HEK293 (cell line): ENCODE measurements around the gene DCAF10.

Experiments
- CTCF ChIA-PET: fragments of 350-600 bp; formaldehyde crosslinking; extraction: SDS; loops from one replicate; lab custom pipeline; 2021; ENCODE audit warnings: antibody characterized with exemption; lab: Yijun Ruan, JAX
- POLR2A ChIA-PET: fragments of 300-600 bp; formaldehyde crosslinking; extraction: SDS; loops from one replicate; lab custom pipeline; 2020; ENCODE audit warnings: antibody characterized with exemption, inconsistent platforms; lab: Yijun Ruan, JAX
- H3K27ac ChIP-seq: fragments of 200-500 bp; sonication (Bioruptor generic); 2 replicates; pipeline ENCODE4 v1.5.1; 2014; ENCODE audit warnings: low read depth, low read length, control low read depth, inconsistent platforms; ENCODE audit errors: extremely low read depth
- H3K36me3 ChIP-seq, 2 experiments: fragments of 200-500 bp in 1 of 2; sonication (Bioruptor generic) in 1 of 2; 1 replicate in 1 of 2; 2 replicates in 1 of 2; pipeline ENCODE4 v1.5.1; 2014 to 2017; ENCODE audit warnings: inconsistent platforms in 2 of 2, low read length in 2 of 2; ENCODE audit not compliant: control insufficient read depth in 2 of 2, insufficient read depth in 1 of 2
- H3K4me1 ChIP-seq: fragments of 200-500 bp; sonication (Bioruptor generic); 2 replicates; pipeline ENCODE4 v1.5.1; 2014; ENCODE audit warnings: mild to moderate bottlenecking, low read length, inconsistent platforms; ENCODE audit not compliant: control insufficient read depth, insufficient read depth
- H3K4me3 ChIP-seq: 2 replicates; pipeline ENCODE4 v1.5.1; 2011; ENCODE audit warnings: low read depth, mild to moderate bottlenecking, control low read depth, low read length, moderate library complexity
- H3K9me3 ChIP-seq: fragments of 200-500 bp; sonication (Bioruptor generic); 2 replicates; pipeline ENCODE4 v1.5.1; 2014; ENCODE audit warnings: low read depth, low read length, inconsistent platforms; ENCODE audit not compliant: control insufficient read depth, insufficient read depth
- PBX3 ChIP-seq: sonication (generic); formaldehyde crosslinking; IDR thresholded peaks from 2 replicates; pipeline ENCODE4 v1.8.1; 2022; ENCODE audit warnings: mild to moderate bottlenecking, moderate library complexity, missing genetic modification reagents
- PRDM2 ChIP-seq: fragments of 450-650 bp; formaldehyde crosslinking; IDR thresholded peaks from 2 replicates; pipeline ENCODE4 v1.5.1; 2016; ENCODE audit warnings: missing biosample characterization, missing genetic modification characterization, borderline replicate concordance
- TSHZ1 ChIP-seq: fragments of 450-650 bp; formaldehyde crosslinking; IDR thresholded peaks from 2 replicates; pipeline ENCODE4 v1.5.1; 2016; ENCODE audit warnings: missing biosample characterization, missing genetic modification characterization, borderline replicate concordance
- WT1 ChIP-seq: fragments of 450-650 bp; formaldehyde crosslinking; IDR thresholded peaks from 2 replicates; pipeline ENCODE4 v1.5.1; 2016; ENCODE audit warnings: missing biosample characterization, missing genetic modification characterization
- ZFHX2 ChIP-seq: fragments of 450-650 bp; formaldehyde crosslinking; conservative IDR thresholded peaks from 2 replicates; pipeline ENCODE4 v1.5.1; 2016; ENCODE audit warnings: missing biosample characterization, missing genetic modification characterization
- ZFP37 ChIP-seq: fragments of 450-650 bp; formaldehyde crosslinking; IDR thresholded peaks from 2 replicates; pipeline ENCODE4 v1.5.1; 2016; ENCODE audit warnings: missing biosample characterization, missing genetic modification characterization
- ZNF157 ChIP-seq: fragments of 450-650 bp; formaldehyde crosslinking; IDR thresholded peaks from 2 replicates; pipeline ENCODE4 v1.5.1; 2016; ENCODE audit warnings: missing biosample characterization, missing genetic modification characterization
- ZNF2 ChIP-seq: fragments of 450-650 bp; formaldehyde crosslinking; IDR thresholded peaks from 2 replicates; pipeline ENCODE4 v1.5.1; 2016; ENCODE audit warnings: missing biosample characterization, missing genetic modification characterization
- ZNF23 ChIP-seq: fragments of 450-650 bp; formaldehyde crosslinking; IDR thresholded peaks from 2 replicates; pipeline ENCODE4 v1.5.1; 2016; ENCODE audit warnings: missing biosample characterization, missing genetic modification characterization, borderline replicate concordance
- ZNF394 ChIP-seq: fragments of 450-650 bp; formaldehyde crosslinking; IDR thresholded peaks from 2 replicates; pipeline ENCODE4 v1.5.1; 2016; ENCODE audit warnings: missing biosample characterization, missing genetic modification characterization, mild to moderate bottlenecking, moderate library complexity, borderline replicate concordance
- ZNF571 ChIP-seq: fragments of 450-650 bp; formaldehyde crosslinking; IDR thresholded peaks from 2 replicates; pipeline ENCODE4 v1.5.0; 2017; ENCODE audit warnings: missing biosample characterization, missing genetic modification characterization
- ZNF624 ChIP-seq: fragments of 450-650 bp; formaldehyde crosslinking; IDR thresholded peaks from 2 replicates; pipeline ENCODE4 v1.5.1; 2017; ENCODE audit warnings: missing biosample characterization, missing genetic modification characterization
- ZNF658 ChIP-seq: fragments of 450-650 bp; formaldehyde crosslinking; IDR thresholded peaks from 2 replicates; pipeline ENCODE4; 2016; ENCODE audit warnings: missing biosample characterization, missing genetic modification characterization
- ZNF692 ChIP-seq: fragments of 450-650 bp; formaldehyde crosslinking; IDR thresholded peaks from 2 replicates; pipeline ENCODE4 v1.5.1; 2016; ENCODE audit warnings: missing biosample characterization, missing genetic modification characterization
- ZNF747 ChIP-seq: fragments of 450-650 bp; formaldehyde crosslinking; IDR thresholded peaks from 2 replicates; pipeline ENCODE4 v1.5.1; 2016; ENCODE audit warnings: missing biosample characterization, missing genetic modification characterization
- ZNF76 ChIP-seq: fragments of 450-650 bp; formaldehyde crosslinking; IDR thresholded peaks from 2 replicates; pipeline ENCODE4; 2016; ENCODE audit warnings: low read depth, missing biosample characterization, missing genetic modification characterization, borderline replicate concordance
- ZNF777 ChIP-seq: fragments of 450-650 bp; formaldehyde crosslinking; IDR thresholded peaks from 2 replicates; pipeline ENCODE4 v1.5.1; 2017; ENCODE audit warnings: missing biosample characterization, missing genetic modification characterization, borderline replicate concordance
- ZSCAN23 ChIP-seq: fragments of 450-650 bp; formaldehyde crosslinking; IDR thresholded peaks from 2 replicates; pipeline ENCODE4 v1.5.1; 2016; ENCODE audit warnings: missing biosample characterization, missing genetic modification characterization

Gene DCAF10

GRCh38 chr9:37827483-37828165, 27.0 kb downstream of the DCAF10 start:
- ChIA-PET POLR2A (no interaction called here), CTCF (no interaction called here)
- H3K36me3 ChIP-seq: peaks cover 14 to 43% of the 10 kb centered on the region in 2 experiments
- no peaks in the 10 kb centered on the region for H3K9me3 ChIP-seq
- H3K4me3 ChIP-seq: no peak overlapping the region
- H3K4me1 ChIP-seq: no peaks in the 10 kb centered on the region
- TF ChIP-seq ZNF658 (tag by site-specific recombination): no peak
- no peak for TF ChIP-seq ZFHX2 (tag by site-specific recombination)
- no peak for TF ChIP-seq ZNF624
- no peak for TF ChIP-seq ZNF777 (tag by site-specific recombination)
- no peak for TF ChIP-seq ZNF23 (tag by site-specific recombination)
- no peak for TF ChIP-seq ZNF571 (tag by site-specific recombination)
- no peak for TF ChIP-seq ZNF747
- TF ChIP-seq PBX3: no peak
- no peak for TF ChIP-seq ZNF692 (tag by site-specific recombination)
- TF ChIP-seq ZFP37: no peak
- TF ChIP-seq ZNF76 (tag by site-specific recombination): no peak
- no peak for TF ChIP-seq TSHZ1 (tag by site-specific recombination)
- TF ChIP-seq ZNF157 (tag by site-specific recombination): no peak
- no peak for TF ChIP-seq ZNF2 (tag by site-specific recombination)
- H3K27ac ChIP-seq: no peak overlapping the region

GRCh38 chr9:37835821-37836220, 35.2 kb downstream of the DCAF10 start:
- Histone ChIP-seq H3K36me3 (peaks cover 5 to 8% of the 10 kb centered on the region in 2 experiments; a peak in 2 of 3 replicates), H3K4me1 (no peaks in the 10 kb centered on the region), H3K9me3 (no peaks in the 10 kb centered on the region), H3K27ac (no peak overlapping the region), H3K4me3 (no peak overlapping the region)
- ChIA-PET POLR2A (no interaction called here), CTCF (interaction anchor here (0.6 kb wide), 1 partner anchor 1309 kb away, joined by 3 read pairs; no protein-coding TSS in a partner anchor)
- TF ChIP-seq PRDM2: no peak
- TF ChIP-seq ZNF394 (tag by site-specific recombination): no peak
- no peak for TF ChIP-seq ZSCAN23
- TF ChIP-seq WT1 (tag by site-specific recombination): no peak
